Measurements from ENCODE around the gene GREB1.

GRCh38 chr2:11584525-11585056, 50.7 kb downstream of the GREB1 start:
- no peak for TF ChIP-seq EZH2phosphoT487 (IDR thresholded peaks at IDR 0.05; ENCODE audit: unreplicated experiment)
- no peak for TF ChIP-seq POLR2AphosphoS5 (IDR thresholded peaks at IDR 0.05; ENCODE audit: low read depth)
- no peak for TF ChIP-seq CTCF (conservative IDR thresholded peaks at IDR 0.05; ENCODE audit: low read depth in 2 of 2)
- TF ChIP-seq EZH2 (IDR thresholded peaks at IDR 0.05; ENCODE audit: low read depth, unreplicated experiment), result no peak
- no peak for TF ChIP-seq ZNF331 (CRISPR knock-in tag; IDR thresholded peaks at IDR 0.05; ENCODE audit: low read depth)
